Thymus (tissue), 11 donors: ENCODE data around the gene SEL1L3. TPM values are rescaled to one million over a fixed set of nuclear protein-coding genes. Genes with fewer than 3 reads are reported as not detected.

Experiments
- DNase-seq, 9 donors: peaks; one replicate each; pipeline ENCODE4 v3.0.0-alpha.2; 2013; ENCODE audit warnings: low spot score in 9 of 9, low read depth in 6 of 9, missing footprints in 1 of 9
- H3K27ac ChIP-seq, 2 donors: one replicate each; pipeline ENCODE4 v1.5.1; 2013; ENCODE audit warnings: control low read depth in 1 of 2, low read depth in 1 of 2, low read length in 1 of 2, mild to moderate bottlenecking in 1 of 2, moderate library complexity in 1 of 2
- H3K27me3 ChIP-seq, 2 donors: one replicate each; pipeline ENCODE4 v1.5.1; 2013; ENCODE audit warnings: low read length in 1 of 2; ENCODE audit not compliant: control insufficient read depth in 2 of 2, insufficient read depth in 1 of 2
- H3K36me3 ChIP-seq, 2 donors: one replicate each; pipeline ENCODE4 v1.5.1; 2013; ENCODE audit warnings: low read length in 1 of 2, mild to moderate bottlenecking in 1 of 2, moderate library complexity in 1 of 2; ENCODE audit not compliant: control insufficient read depth in 2 of 2, insufficient read depth in 2 of 2
- H3K4me1 ChIP-seq, 2 donors: one replicate each; pipeline ENCODE4 v1.5.1; 2013; ENCODE audit warnings: low read length in 2 of 2; ENCODE audit not compliant: control insufficient read depth in 2 of 2, insufficient read depth in 2 of 2
- H3K4me3 ChIP-seq, 2 donors: one replicate each; pipeline ENCODE4 v1.5.1; 2013; ENCODE audit warnings: low read length in 2 of 2, control low read depth in 1 of 2, mild to moderate bottlenecking in 1 of 2
- H3K9me3 ChIP-seq, 2 donors: one replicate each; pipeline ENCODE4 v1.5.1; 2013; ENCODE audit warnings: low read length in 1 of 2, mild to moderate bottlenecking in 1 of 2; ENCODE audit not compliant: control insufficient read depth in 2 of 2, insufficient read depth in 1 of 2
- WGBS: extraction: QIAGEN DNeasy Blood & Tissue Kit; methylation state at CpG from one replicate; pipeline ENCODE4 v1.1.7; 2013; 5-methylcytosine and 5-hydroxymethylcytosine counted together
- polyA plus RNA-seq: library from polyadenylated mRNA; stranded (reverse); fragments of 200-250 nt; gene quantifications from one replicate; pipeline ENCODE4 v1.2.3, GENCODE V29; 2013
- total RNA-seq: library from RNA; stranded (reverse); fragments of 120-200 nt; gene quantifications from one replicate; pipeline ENCODE4 v1.2.4, GENCODE V29; 2013
- donor health status: healthy.

Gene SEL1L3
- total and polyA plus RNA-seq, 2 donors: 6.8 to 27.4 TPM

DNA sequence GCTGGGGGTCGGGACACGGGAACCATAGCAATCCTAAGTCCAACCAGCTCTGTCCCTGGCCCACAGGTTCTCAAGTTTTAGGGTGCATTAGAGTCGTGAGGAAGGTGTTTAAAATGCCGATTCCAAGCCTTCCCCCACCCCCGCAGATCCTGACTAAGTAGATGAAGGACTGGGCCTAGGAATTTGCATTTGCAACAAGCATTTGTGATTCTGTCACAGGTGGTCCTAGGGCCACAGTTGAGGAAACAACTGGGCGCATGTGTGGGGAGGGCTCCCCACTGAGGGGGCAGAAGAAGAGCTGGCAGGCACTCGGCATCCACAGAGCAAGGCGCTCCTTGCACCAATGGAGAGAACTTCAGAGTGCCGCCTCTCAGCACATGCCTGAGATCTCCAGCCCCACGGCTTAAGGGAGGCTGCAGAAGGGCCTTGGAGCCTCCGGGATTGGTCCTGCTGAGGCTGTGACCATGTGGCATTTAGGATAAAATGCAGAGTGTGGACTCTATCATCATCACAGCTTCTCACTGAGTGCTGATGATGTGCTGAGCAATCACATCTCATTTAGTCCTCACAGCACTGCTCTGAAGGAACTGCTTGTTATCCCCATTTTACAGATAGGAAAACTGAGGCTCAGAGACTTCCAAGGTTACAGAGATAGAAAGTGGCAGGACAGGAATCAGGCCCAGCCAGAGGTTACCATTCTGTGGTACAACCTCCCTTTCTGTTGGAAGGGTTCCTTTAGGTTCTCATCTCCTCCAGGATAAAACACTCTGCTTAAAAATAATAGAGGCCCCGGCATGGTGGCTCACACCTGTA is 16.7 kb downstream of the SEL1L3 start:
- H3K9me3 ChIP-seq: no peaks in the 10 kb centered on the region
- H3K36me3 ChIP-seq: no peaks in the 10 kb centered on the region
- H3K4me3 ChIP-seq: no peak overlapping the region
- no peak for DNase-seq
- no peak overlapping the region for H3K27ac ChIP-seq
- no peaks in the 10 kb centered on the region for H3K27me3 ChIP-seq
- peaks cover 0 to 8% of the 10 kb centered on the region in 2 donors for H3K4me1 ChIP-seq
- 97% methylated on average over 12 of the region's 12 CpGs for WGBS

DNA sequence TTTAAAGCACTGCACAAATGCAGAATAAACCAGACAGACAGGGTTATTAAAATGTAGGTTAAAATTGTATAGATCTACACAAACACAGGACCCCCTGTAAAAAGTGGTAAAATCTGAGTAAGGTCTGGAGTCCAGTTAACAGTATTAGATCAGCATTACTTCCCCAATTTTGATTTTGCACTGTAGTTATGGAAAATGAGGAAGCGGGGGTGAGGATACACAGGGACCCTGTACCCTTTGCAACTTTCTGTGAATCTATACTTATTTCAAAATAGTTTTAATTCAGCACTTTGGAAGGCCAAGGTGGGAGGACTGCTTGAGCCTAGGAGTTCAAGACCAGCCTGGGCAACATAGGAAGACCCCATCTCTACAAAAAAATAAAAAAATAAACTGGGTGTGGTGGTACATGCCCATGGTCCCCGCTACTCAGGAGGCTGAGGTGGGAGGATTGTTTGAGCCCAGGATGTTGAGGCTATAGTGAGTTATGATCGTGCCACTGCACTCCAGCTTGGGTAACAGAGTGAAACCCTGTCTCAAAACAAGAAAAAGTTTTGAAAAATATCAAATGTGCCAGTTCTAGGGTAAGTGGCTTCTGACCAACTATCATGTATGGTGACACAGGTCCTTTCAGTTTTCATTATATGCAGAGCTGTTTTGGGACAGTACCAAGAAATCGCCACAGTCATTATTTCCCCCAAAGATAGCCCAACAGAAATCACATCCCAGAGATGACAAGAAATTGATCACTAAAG is 17.7 kb downstream of the SEL1L3 start:
- H3K9me3 ChIP-seq: no peaks in the 10 kb centered on the region
- WGBS: 96% methylated on average over 4 of the region's 4 CpGs
- no peaks in the 10 kb centered on the region for H3K36me3 ChIP-seq
- H3K4me3 ChIP-seq: no peak overlapping the region
- H3K27ac ChIP-seq: no peak overlapping the region
- H3K27me3 ChIP-seq: no peaks in the 10 kb centered on the region
- H3K4me1 ChIP-seq: peaks cover 0 to 8% of the 10 kb centered on the region in 2 donors
- DNase-seq: no peak

DNA sequence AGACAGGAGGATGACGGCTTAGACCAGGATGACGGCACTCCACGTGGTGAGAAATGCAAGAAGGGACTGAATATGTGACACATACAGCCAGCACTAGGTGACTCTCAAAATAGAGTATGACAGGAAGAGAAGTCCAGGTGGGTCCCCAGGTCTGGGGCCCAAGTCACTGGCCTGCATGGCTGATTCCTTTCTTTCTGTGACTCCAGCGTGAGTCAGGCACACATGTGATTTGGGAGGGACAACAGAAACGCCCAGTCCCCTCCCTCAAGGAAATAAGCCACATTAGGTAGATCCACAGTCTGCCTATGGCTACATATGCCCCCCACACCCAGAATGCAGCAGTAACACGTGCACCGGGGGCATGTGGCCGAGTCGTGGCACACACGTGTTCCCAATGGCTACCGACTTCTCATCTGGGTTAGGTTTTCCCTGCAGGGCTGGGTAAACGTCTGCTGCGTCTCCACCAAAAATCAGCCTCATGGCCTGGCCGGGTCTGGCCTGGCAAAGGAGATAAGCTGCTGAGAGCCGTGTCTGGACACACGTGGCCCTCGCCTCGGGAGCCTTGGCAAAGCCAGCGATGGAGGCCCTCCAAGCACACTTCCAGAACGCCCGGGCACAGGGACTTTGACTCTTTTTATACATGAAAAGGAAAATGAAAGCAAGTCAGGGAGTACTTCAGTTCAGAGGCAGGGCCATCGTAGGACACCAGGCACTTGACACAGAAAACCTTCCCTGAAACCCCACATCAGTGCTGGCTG is 19.3 kb downstream of the SEL1L3 start:
- WGBS: 82% methylated on average over 22 of the region's 22 CpGs

DNA sequence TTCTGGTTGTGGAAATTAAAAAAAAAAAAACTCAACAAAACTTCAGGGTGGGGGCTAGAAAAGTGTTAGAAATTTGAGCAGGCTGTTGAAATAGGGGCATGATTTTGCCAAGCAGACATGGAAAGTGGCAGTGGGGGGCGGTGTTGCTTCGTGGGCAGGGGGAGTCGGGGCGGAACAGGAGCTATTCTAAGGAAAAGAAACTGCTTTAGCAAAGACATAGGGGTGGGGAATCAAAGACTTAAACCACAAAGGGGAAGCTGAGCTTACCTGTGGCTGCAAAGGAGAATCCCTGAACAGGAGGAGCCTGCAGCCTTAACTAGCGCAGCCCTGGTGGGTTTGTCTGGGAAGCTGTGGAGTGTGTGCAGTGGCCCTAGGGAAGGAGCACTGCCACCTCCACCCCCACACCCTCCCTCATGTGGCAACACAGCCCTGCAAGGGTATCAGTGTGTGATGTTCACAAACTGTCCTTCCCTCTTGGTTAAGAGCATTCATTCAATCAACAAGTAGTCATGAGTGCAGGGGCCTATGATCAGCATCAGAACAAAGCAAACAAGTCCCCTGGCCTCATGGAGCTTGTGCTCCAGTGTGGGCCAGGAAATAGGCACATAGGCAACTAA is 20.5 kb downstream of the SEL1L3 start:
- Histone ChIP-seq H3K27me3 (no peaks in the 10 kb centered on the region), H3K27ac (no peak overlapping the region), H3K4me3 (no peak overlapping the region), H3K9me3 (no peaks in the 10 kb centered on the region), H3K36me3 (no peaks in the 10 kb centered on the region), H3K4me1 (peaks cover 0 to 8% of the 10 kb centered on the region in 2 donors)
- peak in 2 of 9 donors; percentile 12 to 37 for DNase-seq
- 11% methylated on average over 5 of the region's 5 CpGs for WGBS

More for the DNA sequence above, 19.3 kb downstream of the SEL1L3 start:
- no peaks in the 10 kb centered on the region for H3K27me3 ChIP-seq
- H3K36me3 ChIP-seq: no peaks in the 10 kb centered on the region
- H3K27ac ChIP-seq: no peak overlapping the region
- H3K4me3 ChIP-seq: no peak overlapping the region
- H3K9me3 ChIP-seq: no peaks in the 10 kb centered on the region
- peaks cover 0 to 8% of the 10 kb centered on the region in 2 donors for H3K4me1 ChIP-seq
- DNase-seq: no peak

DNA sequence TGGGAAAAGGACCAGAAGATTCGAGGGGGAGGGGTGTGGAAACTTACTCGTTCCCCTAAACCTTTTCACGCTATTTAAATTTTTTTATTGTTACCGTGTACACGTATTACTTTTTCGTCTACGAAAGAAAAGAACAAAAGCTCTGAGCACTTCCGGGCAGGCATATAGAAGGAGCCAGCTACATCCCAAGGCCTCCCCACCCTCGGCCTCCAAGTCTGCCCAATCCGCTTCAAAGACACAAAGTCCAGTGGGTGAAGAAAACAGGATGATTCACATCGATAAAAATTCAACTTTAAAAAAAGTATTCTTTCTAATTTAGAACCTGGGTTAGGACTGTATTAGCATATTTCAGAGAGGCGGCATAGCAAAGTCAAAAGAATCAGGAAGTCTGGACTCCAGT is 23.1 kb downstream of the SEL1L3 start:
- Histone ChIP-seq H3K27me3 (no peaks in the 10 kb centered on the region), H3K36me3 (no peaks in the 10 kb centered on the region), H3K9me3 (no peaks in the 10 kb centered on the region), H3K4me3 (no peak overlapping the region), H3K4me1 (peaks cover 0 to 8% of the 10 kb centered on the region in 2 donors), H3K27ac (no peak overlapping the region)
- DNase-seq: no peak
- WGBS: 96% methylated on average over 12 of the region's 12 CpGs

DNA sequence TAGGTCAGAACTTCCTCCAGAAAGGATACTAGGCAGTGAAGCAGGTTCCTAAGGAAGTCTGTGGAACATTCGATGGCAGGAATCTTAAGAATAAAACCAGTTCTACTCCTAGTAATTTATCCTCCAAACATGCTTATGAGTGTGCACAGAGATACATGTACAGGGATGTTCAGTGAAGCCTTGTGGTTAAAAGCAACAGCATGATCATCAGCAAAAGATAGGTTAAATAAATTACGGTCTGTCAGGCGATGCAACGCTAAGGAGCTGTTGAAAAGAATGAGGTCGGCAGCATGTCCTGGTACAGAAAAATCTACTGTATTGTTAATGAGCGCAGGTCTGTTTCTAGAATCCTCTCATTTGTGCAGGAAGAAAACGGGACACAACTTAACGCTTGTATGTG is 23.6 kb downstream of the SEL1L3 start:
- no peaks in the 10 kb centered on the region for H3K9me3 ChIP-seq
- WGBS: 97% methylated on average over 8 of the region's 8 CpGs

DNA sequence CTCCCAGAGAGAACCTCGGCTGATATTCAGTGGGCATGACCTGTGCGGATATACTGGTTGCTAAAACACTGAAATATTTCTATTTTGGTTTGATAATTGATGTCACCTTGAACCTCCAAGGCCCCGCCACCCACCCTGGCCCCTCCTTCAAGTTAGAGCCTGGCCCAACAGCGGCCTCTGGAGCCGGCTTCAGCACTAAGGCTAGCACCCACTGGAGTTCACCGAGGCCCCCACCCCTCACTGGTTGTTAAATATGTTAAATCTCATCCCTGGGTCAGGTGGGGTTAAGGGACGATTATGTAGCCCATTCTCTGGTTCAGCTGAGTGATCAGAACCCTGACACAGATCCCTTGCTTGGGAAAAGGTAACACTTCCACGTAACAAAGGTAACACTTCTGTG is 24.3 kb downstream of the SEL1L3 start:
- H3K9me3 ChIP-seq: no peaks in the 10 kb centered on the region
- 95% methylated on average over 8 of the region's 8 CpGs for WGBS
- H3K4me3 ChIP-seq: no peak overlapping the region
- no peak for DNase-seq
- H3K27me3 ChIP-seq: no peaks in the 10 kb centered on the region
- H3K4me1 ChIP-seq: peaks cover 0 to 4% of the 10 kb centered on the region in 2 donors
- no peak overlapping the region for H3K27ac ChIP-seq
- H3K36me3 ChIP-seq: no peaks in the 10 kb centered on the region

More for the DNA sequence above, 23.6 kb downstream of the SEL1L3 start:
- Histone ChIP-seq H3K27ac (no peak overlapping the region), H3K4me3 (no peak overlapping the region), H3K4me1 (peaks cover 0 to 8% of the 10 kb centered on the region in 2 donors), H3K27me3 (no peaks in the 10 kb centered on the region), H3K36me3 (no peaks in the 10 kb centered on the region)
- no peak for DNase-seq

DNA sequence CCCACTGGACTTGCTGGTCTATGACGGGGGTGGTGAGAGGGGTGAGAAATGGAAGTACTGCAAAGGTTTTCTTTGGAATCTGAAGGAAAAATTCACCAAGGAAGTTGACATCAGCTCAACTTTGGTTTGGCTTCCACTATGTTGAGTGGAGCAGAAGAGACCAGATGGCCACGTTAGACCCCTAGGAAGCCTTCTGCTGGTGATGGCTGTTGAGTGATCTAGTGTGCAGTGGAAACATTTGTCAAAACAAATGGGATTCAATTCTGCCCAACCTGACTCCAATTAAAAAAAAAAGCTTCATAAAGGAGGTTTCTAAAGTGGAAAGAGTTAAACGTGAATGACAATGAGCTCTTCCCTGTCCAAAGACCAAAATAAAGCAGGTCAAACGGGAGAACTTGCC is 25.7 kb downstream of the SEL1L3 start:
- 97% methylated on average over 4 of the region's 4 CpGs for WGBS

More for the DNA sequence above, 25.7 kb downstream of the SEL1L3 start:
- no peak for DNase-seq
- H3K27ac ChIP-seq: no peak overlapping the region
- H3K4me3 ChIP-seq: no peak overlapping the region
- no peaks in the 10 kb centered on the region for H3K36me3 ChIP-seq
- no peaks in the 10 kb centered on the region for H3K27me3 ChIP-seq
- no peaks in the 10 kb centered on the region for H3K4me1 ChIP-seq
- no peaks in the 10 kb centered on the region for H3K9me3 ChIP-seq
